HG03575 (cell line): Measurements from ENCODE around the gene GPR15LG.
A peak's percentile ranks its signal among the peaks of the same experiment; 100 is the strongest.
"Not testable (repeated sequence)": the region's sequence is repeated elsewhere in the genome, so short reads cannot be mapped to it uniquely, and the experiment has no call there.

Source experiments
- ATAC-seq: cut with Tn5 transposase; IDR thresholded peaks from one replicate; pipeline ENCODE4 v1.9.1; 2021; ENCODE audit not compliant: unreplicated experiment, insufficient number of reproducible peaks, low FRiP score; ENCODE audit errors: extremely low read depth

The GPR15LG gene

GRCh38 chr10:84160663-84161362, 12.8 kb upstream of the GPR15LG start:
- ATAC-seq = no peak

DNA sequence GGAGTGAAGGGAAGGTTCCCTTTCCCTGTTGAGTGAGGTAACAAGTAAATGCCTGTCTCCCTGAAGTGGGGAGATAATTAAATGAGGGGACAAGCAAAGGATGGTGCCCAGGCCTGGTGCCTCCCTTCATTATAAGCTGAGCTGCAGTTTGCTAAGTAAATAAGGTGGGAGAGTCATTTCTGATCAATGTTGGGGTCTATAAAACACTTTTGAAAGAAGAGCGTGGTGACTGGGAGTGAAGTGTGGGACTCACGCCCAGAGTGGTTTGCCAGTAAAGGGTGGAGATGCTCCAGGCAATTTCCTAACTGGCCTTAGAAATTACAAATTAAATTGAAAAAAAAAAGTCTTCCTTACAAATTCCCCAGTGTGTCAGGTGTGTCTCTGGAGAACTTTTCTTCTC, 9.6 kb upstream of the GPR15LG start:
- ATAC-seq = no peak

- ATAC-seq = no peak
Measured at GRCh38 chr10:84164442-84164841, 9.2 kb upstream of the GPR15LG start.

GRCh38 chr10:84166620-84167288, 6.8 kb upstream of the GPR15LG start:
- no peak for ATAC-seq

GRCh38 chr10:84167289-84167653, 6.3 kb upstream of the GPR15LG start:
- ATAC-seq = not testable (repeated sequence)

- not testable (repeated sequence) for ATAC-seq
Measured at GRCh38 chr10:84168382-84168781, 5.2 kb upstream of the GPR15LG start.

DNA sequence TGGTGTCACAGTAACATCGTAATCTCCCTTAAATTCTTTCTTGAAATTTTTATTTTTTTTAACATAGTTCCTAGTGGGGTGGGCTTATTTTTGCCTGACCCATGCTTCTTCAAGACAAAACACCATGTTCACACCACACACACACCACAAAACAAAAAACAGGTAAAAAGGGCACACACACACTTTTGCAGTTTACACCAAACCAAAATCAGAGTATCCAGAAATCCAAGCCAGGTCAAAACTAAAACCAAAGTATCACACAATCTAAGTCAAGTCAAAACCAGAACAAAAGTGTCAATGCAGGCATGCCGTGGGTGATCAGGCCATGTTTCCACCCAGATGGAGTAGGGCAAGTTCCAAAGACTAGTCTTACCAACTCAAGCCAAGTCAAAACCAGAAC, 2.4 kb upstream of the GPR15LG start:
- ATAC-seq = not testable (repeated sequence)

- not testable (repeated sequence) for ATAC-seq
Measured at GRCh38 chr10:84171700-84172466, 1.7 kb upstream of the GPR15LG start.

DNA sequence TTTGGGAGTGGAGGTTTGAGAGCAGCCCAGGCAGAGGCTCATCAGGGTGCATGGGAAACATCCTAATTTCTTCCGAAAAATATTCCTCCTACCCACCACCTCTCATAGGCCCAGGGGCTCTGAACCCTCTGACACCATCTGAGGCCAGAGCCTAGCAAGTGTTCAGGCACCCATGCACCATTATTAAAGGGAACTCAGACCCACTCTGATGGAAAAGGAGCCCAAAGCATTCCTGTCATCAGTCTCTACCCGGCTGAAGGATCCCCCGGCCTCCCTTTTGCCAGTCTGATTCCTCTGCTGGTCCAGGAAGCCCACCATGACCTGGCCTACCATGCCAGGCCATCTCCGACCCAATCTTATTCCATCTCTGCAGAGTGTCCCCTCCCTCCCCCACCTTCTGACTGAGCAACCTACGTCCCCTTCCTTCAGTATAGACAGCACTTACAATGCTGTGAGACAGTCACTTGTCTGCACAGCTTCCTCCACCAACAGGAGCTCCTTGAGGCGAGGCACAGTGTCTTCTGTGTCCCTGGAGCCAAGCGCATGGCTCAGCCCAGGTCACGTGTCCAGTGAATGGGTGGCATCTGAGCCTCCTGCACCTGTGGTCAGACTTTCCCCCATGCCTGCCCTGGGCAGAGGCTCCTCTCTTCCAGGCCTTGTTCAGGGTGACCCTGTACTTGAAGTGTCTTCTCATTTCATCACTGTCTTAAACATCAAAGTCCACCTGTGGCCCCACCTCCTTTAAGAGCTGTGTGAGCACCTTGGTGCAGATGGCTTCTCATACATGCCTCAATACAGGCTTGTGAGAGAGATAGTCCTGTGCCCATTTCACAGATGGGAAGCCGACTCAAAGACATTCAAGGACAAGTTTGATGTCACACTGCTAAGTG, 889 bp upstream of the GPR15LG start:
- no peak for ATAC-seq

GRCh38 chr10:84175436-84175835, 1.8 kb downstream of the GPR15LG start:
- no peak for ATAC-seq

DNA sequence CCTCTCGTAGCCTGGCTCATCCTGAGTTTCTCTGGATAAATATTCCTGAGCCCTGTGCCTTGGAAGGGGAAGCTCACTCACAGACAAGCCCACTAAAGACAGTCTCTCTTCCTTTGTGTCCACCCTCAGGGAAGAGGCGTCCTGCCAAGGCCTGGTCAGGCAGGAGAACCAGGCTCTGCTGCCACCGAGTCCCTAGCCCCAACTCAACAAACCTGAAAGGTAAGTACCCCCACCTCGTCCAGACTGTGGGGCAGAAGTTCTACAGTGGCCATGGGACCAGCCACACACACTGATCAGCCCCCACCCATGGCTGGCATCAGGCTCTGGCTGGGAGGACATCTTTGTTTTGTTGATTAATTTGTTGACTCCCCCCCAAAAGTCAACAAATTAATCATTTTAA, 2.8 kb downstream of the GPR15LG start:
- ATAC-seq = no peak

DNA sequence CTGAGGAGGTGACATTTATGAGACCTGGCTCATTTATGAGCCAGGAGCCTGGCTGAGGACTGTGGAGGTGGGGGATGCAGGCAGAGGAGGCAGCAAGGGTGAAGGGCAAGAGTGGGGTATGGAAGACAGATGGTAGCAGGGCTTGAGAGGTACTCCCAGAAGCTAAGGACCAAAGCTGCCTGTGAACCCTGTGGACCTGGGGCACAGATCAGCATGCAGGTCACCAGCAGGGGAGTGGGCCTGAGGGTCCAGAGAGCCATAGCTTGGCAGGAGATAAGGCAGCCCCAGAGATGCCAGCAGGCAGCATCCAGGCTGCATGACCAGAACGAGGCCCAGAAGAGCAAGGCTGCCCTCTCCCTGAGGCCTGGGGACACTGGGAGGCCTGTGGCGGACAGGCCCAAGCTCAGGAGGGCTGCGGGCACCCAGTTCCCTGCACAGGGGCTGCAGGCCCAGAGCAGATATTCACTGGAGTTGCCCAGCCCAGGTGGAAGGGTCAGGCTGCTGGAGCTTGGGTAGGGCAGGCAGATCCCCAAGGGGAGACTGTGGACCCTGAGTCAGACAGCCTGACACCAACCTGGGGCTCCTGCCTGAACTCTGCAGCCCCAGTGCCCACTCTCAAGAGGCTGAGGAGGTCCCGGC, 3.4 kb downstream of the GPR15LG start:
- no peak for ATAC-seq

- ATAC-seq = no peak
Measured at GRCh38 chr10:84177541-84178141, 4.0 kb downstream of the GPR15LG start.

GRCh38 chr10:84178160-84178609, 4.6 kb downstream of the GPR15LG start:
- ATAC-seq = no peak

DNA sequence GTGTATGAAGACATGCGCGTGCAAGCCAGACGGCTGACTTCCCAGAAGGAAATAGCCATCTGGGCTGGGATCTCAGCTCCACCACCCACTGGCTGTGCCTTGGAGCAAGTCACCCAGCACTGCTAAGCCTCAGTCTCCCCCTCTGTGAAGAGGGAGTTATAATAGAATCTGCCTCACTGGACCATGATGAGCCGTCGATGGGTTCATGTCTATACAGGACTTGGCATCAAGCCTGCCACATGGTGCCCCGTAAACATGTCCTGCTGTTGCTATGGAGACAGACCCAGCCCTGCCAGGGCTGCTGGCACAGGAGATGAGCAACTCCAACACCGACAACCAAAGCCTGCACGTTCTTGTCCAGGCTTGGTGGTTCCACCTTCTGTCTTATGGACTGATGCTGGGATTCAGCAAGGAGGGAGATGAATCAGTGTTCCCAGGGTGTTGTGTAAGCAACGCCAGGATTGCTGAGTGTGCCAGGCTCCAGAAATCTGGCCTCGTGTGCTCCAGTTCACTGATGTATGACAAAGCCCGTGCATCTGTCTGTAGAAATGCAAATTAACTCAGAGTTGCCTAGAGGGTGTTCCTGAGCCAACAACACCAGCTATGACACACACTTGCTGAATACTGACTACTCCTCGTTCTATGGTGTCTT, 5.6 kb downstream of the GPR15LG start:
- peak; percentile 75 for ATAC-seq

- ATAC-seq = not testable (repeated sequence)
Measured at GRCh38 chr10:84180386-84180785, 6.8 kb downstream of the GPR15LG start.

DNA sequence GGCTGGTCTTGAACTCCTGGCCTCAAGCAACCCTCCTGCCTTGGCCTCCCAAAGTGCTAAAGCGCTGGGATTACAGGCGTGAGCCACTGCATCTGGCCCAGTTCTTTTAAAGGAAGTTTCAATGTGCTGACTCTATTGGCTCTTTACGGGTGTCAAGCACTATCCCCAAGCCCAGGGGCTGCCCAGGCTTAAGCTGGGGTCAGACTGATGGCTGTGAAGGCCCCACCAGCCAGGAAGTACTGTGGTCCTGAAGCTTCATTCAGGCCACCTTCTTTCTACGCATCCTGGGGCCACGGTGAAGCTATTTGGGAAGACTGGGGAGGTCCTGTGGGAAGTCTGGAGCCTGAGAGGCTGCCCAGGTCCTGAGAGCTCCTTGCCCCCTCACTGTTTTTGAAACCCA, 8.0 kb downstream of the GPR15LG start:
- no peak for ATAC-seq

GRCh38 chr10:84184517-84184916, 10.9 kb downstream of the GPR15LG start:
- no peak for ATAC-seq
